Activated T-cell treated with anti-CD3 and anti-CD28 coated beads, Interleukin-2, amount 50 U/mL, for 4 hours (primary cell): Measurements from ENCODE around the gene CD2AP. TPM values are rescaled to one million over a fixed set of nuclear protein-coding genes. Genes with fewer than 3 reads are reported as not detected.

Source experiments
- ATAC-seq, 2 donors: fragments of 200-7000 bp; cut with Tn5 transposase; one replicate each; pipeline ENCODE4 v1.10.0; 2021
- DNase-seq: peaks from one replicate; pipeline ENCODE4 v3.0.0-alpha.2; 2020
- H3K27me3 Mint-ChIP-seq: one replicate; pipeline ENCODE4 v1.8.0; 2021; ENCODE audit warnings: low read depth, mixed read lengths
- H3K36me3 Mint-ChIP-seq: one replicate; pipeline ENCODE4 v1.8.0; 2022; ENCODE audit warnings: mixed read lengths; ENCODE audit not compliant: insufficient read depth
- H3K4me1 Mint-ChIP-seq: one replicate; pipeline ENCODE4 v1.8.0; 2021; ENCODE audit warnings: low read depth, mixed read lengths
- H3K4me3 Mint-ChIP-seq: one replicate; pipeline ENCODE4 v1.8.0; 2021; ENCODE audit warnings: mild to moderate bottlenecking, moderate library complexity, mixed read lengths
- H3K9me3 Mint-ChIP-seq: one replicate; pipeline ENCODE4 v1.8.0; 2021; ENCODE audit warnings: mixed read lengths
- total RNA-seq, 3 donors: library from RNA; stranded (reverse); gene quantifications; one replicate each; pipeline ENCODE4 v1.2.1, GENCODE V29; 2021

The CD2AP gene
- total RNA-seq, 3 donors from 2014 or later = 25.9 to 31.3 (median 28.8) TPM

DNA sequence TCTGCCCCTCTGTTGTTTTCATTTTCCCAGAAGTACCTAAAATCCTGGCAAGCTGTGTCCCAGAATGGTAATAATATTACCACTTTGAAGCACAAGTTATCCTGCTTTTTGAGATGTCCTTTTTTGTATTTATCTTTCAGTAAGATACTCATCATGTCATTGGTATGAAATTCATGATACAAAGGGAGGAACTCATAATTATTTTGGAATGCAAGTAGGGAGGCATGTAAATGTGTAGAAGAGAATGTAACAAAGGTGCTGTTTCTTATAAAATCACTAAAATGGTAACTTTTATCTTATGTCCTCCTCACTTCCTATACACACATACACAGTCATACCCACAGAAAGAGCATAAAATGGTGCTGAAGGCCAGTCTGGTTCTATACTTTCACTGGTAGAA, 109.9 kb downstream of the CD2AP start:
- H3K9me3 Mint-ChIP-seq = no peaks in the 10 kb centered on the region
- ATAC-seq (no peak), DNase-seq (no peak)
- peaks cover 2% of the 10 kb centered on the region for H3K4me1 Mint-ChIP-seq
- H3K27me3 Mint-ChIP-seq = no peaks in the 10 kb centered on the region
- no peak overlapping the region for H3K4me3 Mint-ChIP-seq
- peaks cover 53% of the 10 kb centered on the region for H3K36me3 Mint-ChIP-seq

DNA sequence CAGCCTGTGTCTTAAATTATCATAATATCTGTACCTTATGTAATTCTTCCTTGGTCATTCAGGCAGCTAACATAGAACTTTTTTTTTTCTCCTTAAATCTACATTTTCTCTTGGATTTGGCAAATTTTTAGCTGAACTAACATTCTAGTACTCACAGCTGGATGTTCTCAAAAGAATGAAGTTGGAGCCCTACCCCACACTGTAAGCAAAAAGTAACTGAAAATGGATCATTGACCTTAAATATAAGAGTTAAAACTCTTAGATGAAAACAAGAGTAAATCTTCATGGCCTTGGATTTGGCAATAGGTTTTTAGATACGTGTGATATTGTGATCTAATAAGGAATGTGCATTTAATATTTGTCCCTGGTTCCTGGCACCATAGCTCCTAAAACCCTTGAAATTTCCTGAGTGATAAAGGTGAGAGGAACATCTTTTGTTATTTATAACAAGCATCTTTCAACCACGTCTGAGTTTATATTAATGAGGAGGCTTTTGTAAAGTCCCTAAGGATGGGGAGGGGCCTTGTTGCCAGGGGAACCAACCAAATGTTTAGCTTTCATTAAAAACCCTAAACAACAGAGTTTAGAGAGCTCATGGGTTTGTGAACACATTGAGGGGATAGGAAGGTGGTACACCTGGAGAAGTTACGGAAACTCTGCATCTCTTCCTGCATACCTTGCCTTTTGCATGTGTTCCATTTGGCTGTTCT, 114.7 kb downstream of the CD2AP start:
- Mint-ChIP-seq H3K4me3 (no peak overlapping the region), H3K27me3 (no peaks in the 10 kb centered on the region), H3K4me1 (peaks cover 3% of the 10 kb centered on the region), H3K9me3 (no peaks in the 10 kb centered on the region), H3K36me3 (peaks cover 54% of the 10 kb centered on the region)
- no peak for DNase-seq
- ATAC-seq = no peak

DNA sequence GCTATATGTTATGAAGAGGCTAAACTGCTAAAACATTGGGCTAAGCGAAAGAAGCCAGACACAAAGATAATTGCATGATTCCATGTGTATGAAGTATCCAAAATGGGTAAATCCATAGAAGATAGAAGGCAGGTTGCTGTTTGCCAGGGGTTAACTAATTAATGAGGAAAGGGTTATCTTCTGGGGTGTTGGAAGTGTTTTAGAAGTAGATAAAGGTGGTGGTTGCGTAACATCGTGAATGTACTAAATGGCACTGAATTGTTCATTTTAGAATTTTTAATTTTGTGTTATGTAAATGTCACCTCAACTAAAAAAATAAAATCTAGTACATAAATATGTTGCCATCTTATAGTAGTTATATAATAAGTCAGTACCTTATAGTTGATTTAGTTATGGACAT, 116.4 kb downstream of the CD2AP start:
- Mint-ChIP-seq H3K36me3 (peaks cover 53% of the 10 kb centered on the region), H3K4me3 (no peak overlapping the region), H3K9me3 (no peaks in the 10 kb centered on the region), H3K27me3 (no peaks in the 10 kb centered on the region), H3K4me1 (peaks cover 3% of the 10 kb centered on the region)
- no peak for DNase-seq
- no peak for ATAC-seq

DNA sequence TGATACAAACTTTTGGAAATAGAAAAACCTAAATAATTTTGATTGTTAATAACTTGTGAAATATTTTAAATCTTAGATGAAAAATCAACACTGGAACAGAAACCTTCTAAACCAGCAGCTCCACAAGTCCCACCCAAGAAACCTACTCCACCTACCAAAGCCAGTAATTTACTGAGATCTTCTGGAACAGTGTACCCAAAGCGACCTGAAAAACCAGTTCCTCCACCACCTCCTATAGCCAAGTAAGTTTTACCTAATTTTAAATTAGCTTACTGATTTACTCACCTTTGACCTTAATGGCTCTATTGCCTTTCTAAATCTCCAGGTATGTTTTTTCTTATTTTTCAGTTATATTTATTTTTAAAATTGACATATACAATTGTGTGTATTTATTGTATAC, 118.2 kb downstream of the CD2AP start:
- Mint-ChIP-seq H3K36me3 (peaks cover 44% of the 10 kb centered on the region), H3K9me3 (no peaks in the 10 kb centered on the region), H3K27me3 (no peaks in the 10 kb centered on the region), H3K4me1 (peaks cover 3% of the 10 kb centered on the region), H3K4me3 (no peak overlapping the region)
- no peak for DNase-seq
- no peak for ATAC-seq

DNA sequence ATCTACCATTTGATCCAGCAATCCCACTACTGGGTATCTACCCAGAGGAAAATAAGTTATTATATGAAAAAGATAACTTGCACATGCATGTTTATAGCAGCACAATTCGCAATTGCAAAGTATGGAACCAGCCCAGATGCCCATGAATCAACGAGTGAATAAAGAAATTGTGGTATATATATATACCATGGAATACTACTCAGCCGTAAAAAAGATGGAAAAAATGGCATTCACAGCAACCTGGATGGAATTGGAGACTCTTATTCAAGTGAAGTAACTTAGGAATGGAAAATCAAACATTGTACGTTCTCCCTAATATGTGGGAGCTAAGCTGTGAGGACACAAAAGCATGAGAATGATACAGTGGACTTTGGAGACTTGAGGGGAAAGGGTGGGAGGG, 120.8 kb downstream of the CD2AP start:
- ATAC-seq = no peak
- peaks cover 33% of the 10 kb centered on the region for H3K36me3 Mint-ChIP-seq

DNA sequence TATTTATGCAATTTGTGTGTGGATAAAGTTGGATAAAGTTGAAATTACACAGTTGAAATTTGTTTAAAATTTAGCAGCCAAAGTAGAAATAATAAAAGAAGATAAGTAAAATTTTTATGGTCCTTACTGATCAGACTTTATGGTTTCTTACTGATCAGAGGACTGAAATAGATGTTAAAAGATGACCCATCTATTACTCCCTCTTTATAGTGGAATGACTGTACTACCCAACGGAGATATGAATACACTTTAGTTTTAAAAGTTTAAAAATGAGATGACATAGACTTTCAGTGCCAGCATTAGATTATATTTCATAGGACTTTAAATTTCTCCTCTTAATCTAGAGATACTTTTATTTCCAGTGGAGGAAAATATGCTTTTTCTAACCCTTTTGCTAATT, 121.9 kb downstream of the CD2AP start:
- ATAC-seq = no peak
- no peaks in the 10 kb centered on the region for H3K27me3 Mint-ChIP-seq
- H3K4me3 Mint-ChIP-seq = no peak overlapping the region
- H3K9me3 Mint-ChIP-seq = no peaks in the 10 kb centered on the region
- DNase-seq = no peak
- H3K36me3 Mint-ChIP-seq = peaks cover 28% of the 10 kb centered on the region
- no peaks in the 10 kb centered on the region for H3K4me1 Mint-ChIP-seq

More for the DNA sequence above, 120.8 kb downstream of the CD2AP start:
- Mint-ChIP-seq H3K4me3 (no peak overlapping the region), H3K4me1 (no peaks in the 10 kb centered on the region), H3K27me3 (no peaks in the 10 kb centered on the region), H3K9me3 (no peaks in the 10 kb centered on the region)
- no peak for DNase-seq

DNA sequence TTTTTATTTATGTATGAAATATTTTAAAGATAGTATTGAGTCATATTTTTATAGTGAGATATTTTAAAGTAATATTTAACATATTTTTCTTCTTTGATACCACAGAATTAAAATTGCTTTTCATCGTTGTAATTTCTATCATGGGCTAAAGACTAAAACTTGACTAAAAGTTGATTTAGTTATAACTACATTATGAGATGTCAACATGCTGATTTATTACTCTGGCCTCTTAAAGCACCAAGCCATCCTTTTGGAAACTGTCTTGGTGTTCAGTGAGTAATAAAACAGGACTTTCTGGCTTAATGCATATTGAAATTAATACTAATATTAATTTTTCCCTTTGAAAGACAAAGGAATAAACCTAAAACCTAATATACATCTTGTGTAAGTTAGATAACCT, 125.6 kb downstream of the CD2AP start:
- Mint-ChIP-seq H3K36me3 (peaks cover 19% of the 10 kb centered on the region), H3K9me3 (no peaks in the 10 kb centered on the region), H3K4me1 (no peaks in the 10 kb centered on the region), H3K27me3 (no peaks in the 10 kb centered on the region), H3K4me3 (no peak overlapping the region)
- ATAC-seq (no peak), DNase-seq (no peak)

DNA sequence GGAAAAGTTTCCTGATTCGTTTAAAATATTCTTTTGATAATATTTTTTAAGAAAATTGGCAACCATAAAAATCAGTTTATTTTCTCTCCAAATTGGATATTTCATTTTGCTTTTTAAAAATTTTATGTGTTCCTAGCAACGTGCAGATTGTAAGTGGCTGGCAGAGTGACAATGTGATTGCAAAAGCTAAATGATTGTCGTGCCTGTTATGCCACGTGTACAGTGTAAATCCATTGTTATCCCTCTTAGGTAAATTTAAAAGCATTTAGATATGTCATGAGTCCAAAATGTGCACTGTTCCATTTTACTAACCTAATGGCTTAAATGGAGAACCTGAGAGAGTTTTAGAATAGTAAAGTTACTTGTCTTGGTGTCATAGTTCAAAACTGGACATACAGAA, 126.4 kb downstream of the CD2AP start:
- Mint-ChIP-seq H3K9me3 (no peaks in the 10 kb centered on the region), H3K27me3 (no peaks in the 10 kb centered on the region), H3K4me3 (no peak overlapping the region), H3K4me1 (no peaks in the 10 kb centered on the region), H3K36me3 (peaks cover 16% of the 10 kb centered on the region)
- DNase-seq (no peak), ATAC-seq (no peak)

DNA sequence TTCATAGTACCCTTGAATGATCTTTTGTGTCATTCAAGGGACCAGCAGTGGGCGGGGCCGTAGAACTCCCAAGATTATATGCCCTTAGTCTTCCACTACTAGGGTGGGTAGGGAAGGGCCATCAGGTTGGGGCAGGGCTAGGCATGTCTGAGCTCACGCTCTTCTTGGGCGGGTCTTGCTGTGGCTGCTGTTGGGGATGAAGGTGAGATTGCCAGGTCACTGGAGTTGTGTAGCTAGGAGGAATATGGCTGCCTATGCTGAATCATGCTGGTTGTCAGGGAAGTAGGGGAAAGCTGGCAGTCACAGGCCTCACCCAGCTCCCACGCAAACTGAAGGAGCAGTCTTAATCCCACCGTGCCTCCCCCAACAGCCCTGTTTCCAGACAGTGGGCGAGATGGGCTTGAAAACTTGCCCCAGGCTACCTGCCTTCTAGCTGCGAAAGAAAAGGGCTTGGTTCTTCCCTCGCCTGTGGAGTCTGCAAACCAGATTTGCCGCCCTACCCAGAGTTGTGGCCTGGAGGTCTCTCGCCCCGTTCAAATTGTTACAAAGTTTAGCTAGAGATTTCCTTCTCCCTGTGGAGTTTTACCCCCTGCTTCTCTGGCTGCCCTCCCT, 144.4 kb downstream of the CD2AP start:
- no peak for DNase-seq
- Mint-ChIP-seq H3K4me3 (no peak overlapping the region), H3K9me3 (no peaks in the 10 kb centered on the region), H3K27me3 (no peaks in the 10 kb centered on the region), H3K4me1 (no peaks in the 10 kb centered on the region), H3K36me3 (peaks cover 42% of the 10 kb centered on the region)
- no peak for ATAC-seq

DNA sequence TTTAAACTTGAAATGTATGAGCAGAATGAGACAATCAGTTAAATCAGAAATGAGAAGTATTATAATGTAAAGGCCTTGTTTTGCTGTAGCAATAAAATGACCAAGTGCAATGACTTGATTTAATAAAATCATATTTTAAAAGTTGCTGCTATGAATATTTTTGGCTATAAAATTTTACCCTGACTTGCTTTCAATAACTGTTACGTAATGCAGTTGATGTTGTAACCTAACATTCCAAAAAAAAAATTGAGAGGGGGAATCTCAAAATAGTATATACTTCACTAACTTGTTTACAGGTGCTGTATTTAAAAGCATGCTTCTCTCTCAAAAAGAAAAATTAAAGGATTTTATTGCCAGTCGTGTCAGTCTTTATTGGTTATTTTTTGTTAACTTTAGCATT, 149.2 kb downstream of the CD2AP start:
- H3K9me3 Mint-ChIP-seq = no peaks in the 10 kb centered on the region
- peaks cover 10% of the 10 kb centered on the region for H3K36me3 Mint-ChIP-seq
- no peak overlapping the region for H3K4me3 Mint-ChIP-seq
- H3K4me1 Mint-ChIP-seq = peaks cover 10% of the 10 kb centered on the region
- H3K27me3 Mint-ChIP-seq = no peaks in the 10 kb centered on the region
- DNase-seq = no peak
- ATAC-seq = no peak

DNA sequence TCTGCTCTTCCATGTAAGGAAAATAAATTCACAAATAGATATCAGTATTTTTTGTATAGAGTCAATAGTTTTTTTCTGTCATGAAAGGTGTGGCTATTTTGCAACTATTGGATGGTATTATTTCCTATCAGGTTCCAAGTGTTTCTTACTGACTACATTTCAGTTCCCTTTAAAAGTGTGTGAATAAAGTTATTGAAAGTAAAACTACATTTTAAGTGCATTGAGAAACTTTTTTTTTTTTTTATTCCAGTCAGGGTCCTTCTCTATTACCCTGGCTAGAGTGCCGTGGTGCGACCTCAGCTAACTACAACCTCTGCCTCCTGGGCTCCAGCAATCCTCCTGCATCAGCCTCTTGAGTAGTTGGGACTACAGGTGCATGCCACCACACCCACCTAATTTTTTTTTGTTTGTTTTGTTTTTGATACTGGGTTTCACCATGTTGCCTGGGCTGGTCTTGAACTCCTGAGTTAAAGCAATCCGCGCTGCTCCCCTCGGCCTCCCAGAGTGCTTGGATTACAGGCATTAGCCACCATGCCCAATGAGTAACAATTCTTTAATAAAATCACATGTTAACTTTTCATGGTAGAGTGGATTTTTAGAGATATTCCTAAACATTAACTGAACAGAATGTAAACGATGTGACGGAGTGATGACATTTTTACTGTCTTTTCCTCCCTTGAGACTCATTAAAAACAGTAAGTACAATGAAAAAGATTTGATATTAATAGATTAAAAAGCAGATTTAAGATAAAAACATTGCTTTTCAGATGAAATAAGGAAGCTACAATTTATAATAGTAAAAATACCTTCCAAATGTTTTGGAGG, 151.1 kb downstream of the CD2AP start:
- no peak for DNase-seq
- Mint-ChIP-seq H3K27me3 (no peaks in the 10 kb centered on the region), H3K4me3 (no peak overlapping the region)

DNA sequence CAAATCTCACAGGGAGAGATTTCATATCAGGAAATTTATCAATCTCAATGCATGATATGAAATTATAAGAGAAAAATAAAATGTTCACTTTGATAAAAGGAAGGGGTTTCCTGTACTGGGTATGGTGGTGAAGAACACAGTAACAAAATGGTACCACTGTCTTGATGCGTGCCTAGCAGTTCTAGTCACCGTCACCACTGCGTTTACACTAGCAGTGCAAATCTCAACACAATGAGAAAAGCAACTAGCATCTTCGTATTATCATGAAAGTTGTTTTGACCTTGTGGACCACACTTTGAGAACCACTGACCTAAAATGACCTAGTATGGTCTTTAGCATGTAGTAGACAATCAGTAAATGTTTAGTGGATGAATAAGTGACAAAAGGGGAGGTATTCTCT, 152.4 kb downstream of the CD2AP start:
- Mint-ChIP-seq H3K36me3 (no peaks in the 10 kb centered on the region), H3K4me1 (peaks cover 14% of the 10 kb centered on the region), H3K4me3 (no peak overlapping the region), H3K9me3 (no peaks in the 10 kb centered on the region), H3K27me3 (no peaks in the 10 kb centered on the region)
- ATAC-seq = no peak
- no peak for DNase-seq

More for the DNA sequence above, 151.1 kb downstream of the CD2AP start:
- peaks cover 14% of the 10 kb centered on the region for H3K4me1 Mint-ChIP-seq
- H3K9me3 Mint-ChIP-seq = no peaks in the 10 kb centered on the region
- ATAC-seq = no peak
- no peaks in the 10 kb centered on the region for H3K36me3 Mint-ChIP-seq

DNA sequence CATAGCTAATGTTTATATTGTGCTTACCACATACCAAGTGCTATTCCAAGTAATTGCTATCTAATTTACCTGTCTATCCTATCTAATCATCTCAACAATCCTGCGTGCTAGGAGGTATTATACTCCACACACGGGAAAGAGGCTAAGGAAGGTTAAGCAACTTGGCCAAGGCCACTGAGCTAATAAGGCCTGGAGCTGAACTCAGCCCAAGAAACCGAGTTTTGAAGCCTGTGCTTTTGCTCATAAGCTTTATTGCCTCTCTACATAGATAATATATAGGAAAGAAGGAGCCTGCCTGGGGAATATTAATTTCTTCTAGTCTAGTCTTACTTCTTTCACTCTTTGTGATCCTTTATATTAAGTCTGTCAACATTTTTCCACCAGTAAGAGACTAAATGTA, 153.0 kb downstream of the CD2AP start:
- no peaks in the 10 kb centered on the region for H3K27me3 Mint-ChIP-seq
- no peak for DNase-seq
- ATAC-seq = no peak
- peaks cover 14% of the 10 kb centered on the region for H3K4me1 Mint-ChIP-seq
- no peak overlapping the region for H3K4me3 Mint-ChIP-seq
- no peaks in the 10 kb centered on the region for H3K9me3 Mint-ChIP-seq
- no peaks in the 10 kb centered on the region for H3K36me3 Mint-ChIP-seq

DNA sequence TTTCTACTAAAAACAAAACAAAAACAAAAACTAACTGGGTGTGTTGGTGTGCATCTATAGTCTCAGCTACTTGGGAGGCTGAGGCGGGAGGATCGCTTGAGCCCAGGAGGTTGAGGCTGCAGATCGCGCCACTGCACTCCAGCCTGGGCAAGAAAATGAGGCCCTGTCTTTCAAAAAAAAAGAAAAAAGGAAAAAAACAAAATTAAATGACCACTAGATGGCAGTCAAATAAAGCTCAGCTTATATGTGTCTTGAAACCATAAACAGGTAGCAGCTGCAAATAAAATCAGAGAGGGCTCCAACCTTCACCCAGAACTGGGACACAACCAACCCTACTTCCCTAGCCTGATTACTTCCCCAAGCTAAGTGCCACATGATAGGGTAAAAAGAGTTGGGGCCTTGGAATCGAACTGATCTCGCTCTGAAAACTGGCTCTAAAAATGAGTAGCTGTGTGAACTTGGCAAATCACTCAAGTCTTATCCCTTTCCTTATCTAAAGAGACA, 153.7 kb downstream of the CD2AP start:
- H3K9me3 Mint-ChIP-seq = no peaks in the 10 kb centered on the region
- no peaks in the 10 kb centered on the region for H3K27me3 Mint-ChIP-seq
- H3K36me3 Mint-ChIP-seq = no peaks in the 10 kb centered on the region
- no peak for DNase-seq
- no peak overlapping the region for H3K4me3 Mint-ChIP-seq
- H3K4me1 Mint-ChIP-seq = peaks cover 14% of the 10 kb centered on the region
- ATAC-seq = peak; percentile 28 to 34
